ENCODE data around the gene MARF1.

GRCh38 chr16:15648135-15648730 is 5.3 kb upstream of the MARF1 start:
- TF ChIP-seq CTCF (IDR thresholded peaks at IDR 0.05) (no peak), POLR2A (IDR thresholded peaks at IDR 0.05) (no peak), EP300 (IDR thresholded peaks at IDR 0.05; ENCODE audit: low read depth) (no peak)

All from transverse colon (tissue), 3 donors.